GM12873 (cell line): ENCODE results near the gene ABCG1.

ENCODE experiments used
- TF ChIP-seq, protein P1 (sequence below): IDR thresholded peaks from 2 replicates; pipeline ENCODE4 v1.5.1; 2012; ENCODE audit warnings: low read depth, mild to moderate bottlenecking, moderate library complexity, low read length, control low read depth; ENCODE audit not compliant: insufficient read depth; ENCODE audit errors: missing control alignments

Gene ABCG1

DNA sequence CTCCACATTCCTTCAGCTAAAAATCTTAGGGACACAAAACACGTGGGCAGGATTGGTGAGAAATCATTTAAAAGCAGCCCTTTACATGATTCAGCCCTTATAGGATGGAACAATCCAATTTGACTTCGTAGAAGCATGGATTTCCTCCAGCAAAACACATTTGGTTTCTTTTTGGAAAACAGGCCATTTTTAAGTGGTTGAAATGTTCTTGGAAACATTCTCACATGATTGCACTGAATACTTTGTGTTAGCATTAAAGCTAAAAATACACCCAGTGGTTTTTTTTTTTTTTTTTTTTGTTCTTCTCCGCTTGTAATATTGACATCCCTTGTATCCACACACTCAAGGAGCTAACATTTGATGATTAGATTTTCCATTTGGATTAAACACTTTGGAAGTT is 42.1 kb upstream of the ABCG1 start:
- TF ChIP-seq, protein P1, sequence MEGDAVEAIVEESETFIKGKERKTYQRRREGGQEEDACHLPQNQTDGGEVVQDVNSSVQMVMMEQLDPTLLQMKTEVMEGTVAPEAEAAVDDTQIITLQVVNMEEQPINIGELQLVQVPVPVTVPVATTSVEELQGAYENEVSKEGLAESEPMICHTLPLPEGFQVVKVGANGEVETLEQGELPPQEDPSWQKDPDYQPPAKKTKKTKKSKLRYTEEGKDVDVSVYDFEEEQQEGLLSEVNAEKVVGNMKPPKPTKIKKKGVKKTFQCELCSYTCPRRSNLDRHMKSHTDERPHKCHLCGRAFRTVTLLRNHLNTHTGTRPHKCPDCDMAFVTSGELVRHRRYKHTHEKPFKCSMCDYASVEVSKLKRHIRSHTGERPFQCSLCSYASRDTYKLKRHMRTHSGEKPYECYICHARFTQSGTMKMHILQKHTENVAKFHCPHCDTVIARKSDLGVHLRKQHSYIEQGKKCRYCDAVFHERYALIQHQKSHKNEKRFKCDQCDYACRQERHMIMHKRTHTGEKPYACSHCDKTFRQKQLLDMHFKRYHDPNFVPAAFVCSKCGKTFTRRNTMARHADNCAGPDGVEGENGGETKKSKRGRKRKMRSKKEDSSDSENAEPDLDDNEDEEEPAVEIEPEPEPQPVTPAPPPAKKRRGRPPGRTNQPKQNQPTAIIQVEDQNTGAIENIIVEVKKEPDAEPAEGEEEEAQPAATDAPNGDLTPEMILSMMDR, result no peak

GRCh38 chr21:42179316-42179715 is 39.6 kb upstream of the ABCG1 start:
- TF ChIP-seq, protein P1, result no peak

- TF ChIP-seq, protein P1, result no peak
These were observed 36.1 kb upstream of the ABCG1 start for GRCh38 chr21:42182713-42183371.

DNA sequence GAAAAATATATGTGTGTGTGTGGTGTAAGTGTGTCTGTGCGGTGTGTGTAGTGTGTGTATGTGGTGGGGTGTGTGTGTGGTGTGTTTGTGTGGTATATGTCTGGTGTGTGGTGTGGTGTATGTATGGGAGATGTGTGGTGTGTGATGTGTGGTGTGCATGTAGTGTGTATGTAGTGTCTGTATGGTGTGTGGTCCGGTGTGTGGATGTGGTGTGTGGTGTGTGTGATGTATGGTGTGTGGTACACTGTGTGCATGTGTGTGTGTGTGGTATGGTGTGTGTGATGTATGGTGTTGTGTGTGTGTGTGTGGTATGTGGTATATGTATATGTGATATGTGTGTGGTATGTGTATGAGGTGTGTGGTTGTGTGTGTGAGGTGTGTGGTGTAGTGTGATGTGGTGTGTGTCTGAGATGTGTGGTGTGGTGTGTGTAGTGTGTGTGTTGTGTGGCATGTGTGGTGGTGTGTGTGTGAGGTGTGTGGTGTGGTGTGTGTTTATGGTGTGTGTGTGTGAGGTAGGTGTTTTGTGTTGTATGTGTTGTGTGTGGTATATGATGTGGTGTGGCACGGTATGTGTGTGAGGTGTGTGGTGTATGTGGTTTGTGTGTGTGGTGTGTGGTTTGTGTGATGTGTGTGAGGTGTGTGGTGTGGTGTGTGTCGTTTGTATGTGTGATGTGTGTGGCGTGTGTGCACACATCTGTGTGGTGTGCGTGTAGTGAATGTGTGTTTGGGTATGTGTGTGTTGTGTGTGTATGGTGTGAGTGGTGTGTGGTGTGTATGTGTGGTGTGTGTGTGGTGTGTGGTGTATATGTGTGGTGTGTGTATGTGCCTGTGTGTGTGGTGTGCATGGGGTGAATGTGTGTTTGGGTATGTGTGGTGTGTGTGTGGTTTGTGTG is 35.3 kb upstream of the ABCG1 start:
- TF ChIP-seq, protein P1, result no peak

DNA sequence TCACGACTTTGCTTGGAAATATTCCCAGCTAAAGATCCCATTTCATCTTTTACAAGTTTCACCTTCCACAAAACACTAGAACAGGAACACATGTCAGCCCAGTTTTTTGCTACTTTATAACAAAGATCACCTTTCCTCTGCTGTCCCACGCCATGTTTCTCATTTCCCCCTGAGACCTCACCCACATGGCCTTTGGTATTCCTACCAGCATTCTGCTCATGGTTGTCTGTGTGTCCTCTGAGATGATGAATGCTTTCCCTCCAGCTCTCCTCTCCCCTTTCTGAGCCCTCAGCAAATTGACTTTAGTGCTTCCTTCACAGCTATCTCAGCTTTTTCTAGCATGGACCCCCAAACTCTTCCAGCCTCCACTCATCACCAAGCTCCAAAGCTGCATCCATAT is 32.3 kb upstream of the ABCG1 start:
- TF ChIP-seq, protein P1, result no peak

DNA sequence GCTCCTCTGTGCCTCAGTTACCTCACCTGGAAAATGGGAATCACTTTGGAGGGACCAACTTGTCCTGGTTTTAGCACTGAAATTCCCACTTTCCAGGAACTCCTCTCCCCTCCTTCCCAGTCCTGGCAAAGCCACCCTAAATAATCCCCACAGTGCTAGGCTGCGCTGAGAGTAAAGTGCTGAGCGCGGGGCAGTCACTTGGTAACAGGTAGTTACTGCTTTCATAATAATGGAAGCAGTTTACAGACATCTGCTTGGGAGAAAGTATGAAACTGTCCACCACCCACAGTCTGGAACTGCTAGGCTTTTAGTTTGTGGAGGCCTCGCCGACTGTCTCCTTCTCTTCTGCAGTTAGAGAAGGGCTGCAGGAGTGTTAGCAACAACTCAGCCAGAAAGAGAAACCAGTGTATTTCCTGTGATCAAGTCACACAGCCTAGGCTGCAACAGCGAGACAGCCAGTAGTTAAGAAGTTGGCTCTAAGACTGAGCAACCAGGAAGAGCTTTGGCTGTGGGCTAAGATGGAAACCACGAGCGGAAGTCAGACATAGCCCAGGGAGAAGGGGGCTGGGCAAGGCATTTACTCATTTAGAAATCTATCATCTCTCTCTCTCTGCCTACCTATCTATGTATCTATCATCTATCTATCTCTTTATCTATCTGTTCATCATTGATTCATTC is 30.8 kb upstream of the ABCG1 start:
- TF ChIP-seq, protein P1, result no peak

- TF ChIP-seq, protein P1, result no peak
These were observed 30.3 kb upstream of the ABCG1 start for GRCh38 chr21:42188663-42189062.
